LNCaP clone FGC (cell line): ENCODE results near the gene NUSAP1.

Experiments used
- DNase-seq: peaks from one replicate; pipeline ENCODE4 v3.0.0-alpha.2; 2011; ENCODE audit warnings: low read depth
- H3K4me3 ChIP-seq: 2 replicates; pipeline ENCODE4 v1.5.1; 2011; ENCODE audit warnings: mild to moderate bottlenecking, low read depth, low read length, control low read depth
- TF ChIP-seq, protein P1 (sequence below): IDR thresholded peaks from 2 replicates; pipeline ENCODE4 v1.5.1; 2012; ENCODE audit warnings: mild to moderate bottlenecking; ENCODE audit not compliant: control insufficient read depth, insufficient read depth; ENCODE audit errors: extremely low read depth

NUSAP1 gene

GRCh38 chr15:41392659-41393058 lies 60.0 kb downstream of the NUSAP1 start:
- TF ChIP-seq, protein P1, sequence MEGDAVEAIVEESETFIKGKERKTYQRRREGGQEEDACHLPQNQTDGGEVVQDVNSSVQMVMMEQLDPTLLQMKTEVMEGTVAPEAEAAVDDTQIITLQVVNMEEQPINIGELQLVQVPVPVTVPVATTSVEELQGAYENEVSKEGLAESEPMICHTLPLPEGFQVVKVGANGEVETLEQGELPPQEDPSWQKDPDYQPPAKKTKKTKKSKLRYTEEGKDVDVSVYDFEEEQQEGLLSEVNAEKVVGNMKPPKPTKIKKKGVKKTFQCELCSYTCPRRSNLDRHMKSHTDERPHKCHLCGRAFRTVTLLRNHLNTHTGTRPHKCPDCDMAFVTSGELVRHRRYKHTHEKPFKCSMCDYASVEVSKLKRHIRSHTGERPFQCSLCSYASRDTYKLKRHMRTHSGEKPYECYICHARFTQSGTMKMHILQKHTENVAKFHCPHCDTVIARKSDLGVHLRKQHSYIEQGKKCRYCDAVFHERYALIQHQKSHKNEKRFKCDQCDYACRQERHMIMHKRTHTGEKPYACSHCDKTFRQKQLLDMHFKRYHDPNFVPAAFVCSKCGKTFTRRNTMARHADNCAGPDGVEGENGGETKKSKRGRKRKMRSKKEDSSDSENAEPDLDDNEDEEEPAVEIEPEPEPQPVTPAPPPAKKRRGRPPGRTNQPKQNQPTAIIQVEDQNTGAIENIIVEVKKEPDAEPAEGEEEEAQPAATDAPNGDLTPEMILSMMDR: no peak
- no peak overlapping the region for H3K4me3 ChIP-seq
- no peak for DNase-seq

DNA sequence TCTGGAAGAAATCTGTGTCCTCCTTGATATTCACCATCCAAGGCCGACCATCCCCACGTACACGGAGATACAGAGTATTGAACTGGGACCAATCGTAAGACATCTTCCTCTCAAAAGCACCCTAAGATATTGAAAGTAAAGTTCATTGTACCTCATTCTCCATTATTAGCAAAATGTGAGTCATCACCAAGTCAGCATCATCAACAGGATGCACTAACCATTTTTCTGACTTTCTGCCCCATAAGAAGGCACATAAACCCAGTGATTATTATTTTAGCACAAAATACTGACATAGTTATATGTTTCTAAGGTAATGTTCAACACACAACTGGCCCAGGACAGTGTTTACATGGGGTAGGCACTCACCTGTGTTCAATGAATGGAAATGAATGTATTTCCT lies 62.2 kb downstream of the NUSAP1 start:
- no peak overlapping the region for H3K4me3 ChIP-seq
- TF ChIP-seq, protein P1: no peak
- DNase-seq: no peak

GRCh38 chr15:41396111-41396510 lies 63.4 kb downstream of the NUSAP1 start:
- H3K4me3 ChIP-seq: no peak overlapping the region
- TF ChIP-seq, protein P1: no peak
- DNase-seq: no peak

DNA sequence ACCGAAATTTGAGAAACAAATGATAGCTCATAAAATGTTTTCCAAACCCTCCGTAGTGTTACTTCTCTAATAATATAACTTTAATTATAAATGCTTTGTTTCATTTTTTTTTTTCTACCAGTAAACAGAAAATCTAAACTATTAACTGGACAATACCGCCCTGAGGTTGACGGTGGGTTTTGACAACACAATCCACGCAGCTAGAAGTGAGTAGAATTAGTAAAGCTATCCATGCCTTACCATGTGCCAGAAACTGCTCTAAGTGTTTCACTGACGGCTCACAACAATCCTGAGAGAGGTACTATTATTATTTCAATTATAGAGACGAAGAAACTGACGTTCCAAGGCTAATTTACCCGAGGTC lies 69.2 kb downstream of the NUSAP1 start:
- TF ChIP-seq, protein P1: no peak
- DNase-seq: no peak
- H3K4me3 ChIP-seq: peak overlapping the region; percentile 91

- DNase-seq: no peak
- H3K4me3 ChIP-seq: no peak overlapping the region
- TF ChIP-seq, protein P1: no peak
Measured at GRCh38 chr15:41407341-41407740, 74.7 kb downstream of the NUSAP1 start.

GRCh38 chr15:41408234-41408641 lies 75.6 kb downstream of the NUSAP1 start:
- TF ChIP-seq, protein P1: no peak
- no peak overlapping the region for H3K4me3 ChIP-seq
- DNase-seq: no peak

- no peak for DNase-seq
- TF ChIP-seq, protein P1: no peak
- H3K4me3 ChIP-seq: no peak overlapping the region
Measured at GRCh38 chr15:41411031-41411430, 78.3 kb downstream of the NUSAP1 start.
